Inferior parietal cortex (tissue), 1 donor: ENCODE results near the gene SPINT2.
A peak's percentile ranks its signal among the peaks of the same experiment; 100 is the strongest.

Experiments
- DNase-seq: peaks from one replicate; pipeline ENCODE4 v3.0.0-alpha.2; 2016; ENCODE audit errors: extremely low spot score

SPINT2 gene

GRCh38 chr19:38294090-38294489, 29.7 kb downstream of the SPINT2 start:
- DNase-seq: no peak

GRCh38 chr19:38298821-38299680, 34.7 kb downstream of the SPINT2 start:
- no peak for DNase-seq

- DNase-seq: no peak
These were observed 39.4 kb downstream of the SPINT2 start, which contains the start of gene C19orf33 for GRCh38 chr19:38303517-38304351. TSS of gene C19orf33 (plus strand) at chr19:38304251. CDS start at chr19:38304262, 11 bp downstream.

- no peak for DNase-seq
These were observed 40.0 kb downstream of the SPINT2 start for GRCh38 chr19:38304352-38304865.

GRCh38 chr19:38304866-38305429, 40.6 kb downstream of the SPINT2 start:
- no peak for DNase-seq

- DNase-seq: no peak
These were observed 41.9 kb downstream of the SPINT2 start for GRCh38 chr19:38306236-38306635.

- DNase-seq: no peak
These were observed 42.7 kb downstream of the SPINT2 start for GRCh38 chr19:38307076-38307475.

GRCh38 chr19:38307597-38307996, 43.2 kb downstream of the SPINT2 start:
- no peak for DNase-seq

- no peak for DNase-seq
These were observed 43.8 kb downstream of the SPINT2 start for GRCh38 chr19:38308006-38308766.

GRCh38 chr19:38308926-38309614, 44.7 kb downstream of the SPINT2 start:
- no peak for DNase-seq

GRCh38 chr19:38309615-38310278, 45.4 kb downstream of the SPINT2 start:
- no peak for DNase-seq

- no peak for DNase-seq
These were observed 45.9 kb downstream of the SPINT2 start for GRCh38 chr19:38310279-38310670.

- no peak for DNase-seq
These were observed 46.6 kb downstream of the SPINT2 start for GRCh38 chr19:38310986-38311385.

- peak; percentile 95 for DNase-seq
These were observed 51.5 kb downstream of the SPINT2 start, which contains the start of gene YIF1B for GRCh38 chr19:38315657-38316476. TSS of gene YIF1B (minus strand) at chr19:38315947. CDS start at chr19:38315917, 30 bp downstream.

- no peak for DNase-seq
These were observed 52.2 kb downstream of the SPINT2 start for GRCh38 chr19:38316477-38317067.

- no peak for DNase-seq
These were observed 52.8 kb downstream of the SPINT2 start for GRCh38 chr19:38317104-38317612.

- DNase-seq: no peak
These were observed 54.3 kb downstream of the SPINT2 start for GRCh38 chr19:38318660-38319059.

GRCh38 chr19:38319421-38320258, 55.3 kb downstream of the SPINT2 start, which contains the start of gene KCNK6:
TSS of gene KCNK6 (plus strand) at chr19:38319845. CDS start at chr19:38319951, 106 bp downstream.
- no peak for DNase-seq
